Measurements from ENCODE around the gene ITGAV.

GRCh38 chr2:186560254-186560653 lies 29.6 kb upstream of the ITGAV start:
- TF ChIP-seq CTCF (conservative IDR thresholded peaks at IDR 0.05; ENCODE audit: low read depth, low read length) (no peak), POLR2A (IDR thresholded peaks at IDR 0.05; ENCODE audit: low read depth, low read length) (no peak), USF2 (IDR thresholded peaks at IDR 0.05; ENCODE audit: low read depth, low read length) (no peak)
